Measurements from ENCODE around the gene CDK10. TPM values are rescaled to one million over a fixed set of nuclear protein-coding genes. Genes with fewer than 3 reads are reported as not detected.

The CDK10 gene
- total RNA-seq, 4 donors from 2014 or later = 34.6 to 69.1 (median 40.9) TPM

DNA sequence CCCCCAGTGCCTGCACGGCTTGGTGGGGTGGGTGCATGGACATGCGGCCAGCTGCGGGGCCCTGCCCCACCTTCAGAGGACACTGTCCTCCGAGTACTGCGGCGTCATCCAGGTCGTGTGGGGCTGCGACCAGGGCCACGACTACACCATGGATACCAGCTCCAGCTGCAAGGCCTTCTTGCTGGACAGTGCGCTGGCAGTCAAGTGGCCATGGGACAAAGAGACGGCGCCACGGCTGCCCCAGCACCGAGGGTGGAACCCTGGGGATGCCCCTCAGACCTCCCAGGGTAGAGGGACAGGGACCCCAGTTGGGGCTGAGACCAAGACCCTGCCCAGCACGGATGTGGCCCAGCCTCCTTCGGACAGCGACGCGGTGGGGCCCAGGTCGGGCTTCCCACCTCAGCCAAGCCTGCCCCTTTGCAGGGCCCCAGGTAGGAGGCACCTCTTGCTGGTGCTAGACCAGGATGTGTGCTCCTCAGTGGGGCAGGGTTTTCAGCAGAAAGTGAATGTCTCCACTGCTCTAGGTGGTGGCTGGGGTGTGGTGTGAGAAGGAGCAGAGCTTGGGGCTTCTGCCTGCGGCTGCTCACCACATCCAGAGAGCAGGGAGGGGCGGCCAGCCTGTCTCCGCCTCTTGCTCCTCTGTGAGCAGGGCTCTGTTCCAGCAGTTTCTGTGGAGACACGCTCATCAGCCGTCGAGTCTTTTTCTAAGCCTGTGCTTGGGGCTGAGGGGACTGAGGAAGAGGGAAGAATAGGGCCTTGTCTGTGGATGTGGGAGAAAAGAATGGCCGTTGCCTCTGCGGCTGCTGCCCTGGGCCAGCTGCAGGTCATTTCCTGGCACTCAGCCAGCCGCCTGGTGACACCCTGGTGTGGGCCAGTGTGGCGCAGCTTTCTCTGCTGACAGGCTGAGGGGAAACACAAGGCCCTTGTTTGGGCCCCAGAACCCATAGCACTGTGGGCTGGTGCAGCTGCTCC, 37.1 kb downstream of the CDK10 start:
- H3K4me3 ChIP-seq (ENCODE audit: low read depth, poor library complexity, severe bottlenecking) = no peak overlapping the region
- TF ChIP-seq CTCF (IDR thresholded peaks at IDR 0.05) = no peak
- no peak for TF ChIP-seq POLR2A (IDR thresholded peaks at IDR 0.05)
- WGBS, 2 donors = 61 to 65% methylated on average over 21 to 30 of the region's 30 CpGs
- intact Hi-C loops (cut with DNase I; ENCODE audit: low total_unique reads) = no loop called here
- DNase-seq (ENCODE audit: low spot score in 2 of 2) = no peak

- DNase-seq (ENCODE audit: low spot score in 2 of 2) = no peak
- intact Hi-C loops (cut with DNase I; ENCODE audit: low total_unique reads) = no loop called here
- no peak overlapping the region for H3K4me3 ChIP-seq (ENCODE audit: low read depth, poor library complexity, severe bottlenecking)
- WGBS, 2 donors = 82 to 84% methylated on average over 17 of the region's 17 CpGs
- TF ChIP-seq POLR2A (IDR thresholded peaks at IDR 0.05) (no peak), CTCF (IDR thresholded peaks at IDR 0.05) (no peak)
Measured at GRCh38 chr16:89727406-89728120, 41.1 kb downstream of the CDK10 start.

DNA sequence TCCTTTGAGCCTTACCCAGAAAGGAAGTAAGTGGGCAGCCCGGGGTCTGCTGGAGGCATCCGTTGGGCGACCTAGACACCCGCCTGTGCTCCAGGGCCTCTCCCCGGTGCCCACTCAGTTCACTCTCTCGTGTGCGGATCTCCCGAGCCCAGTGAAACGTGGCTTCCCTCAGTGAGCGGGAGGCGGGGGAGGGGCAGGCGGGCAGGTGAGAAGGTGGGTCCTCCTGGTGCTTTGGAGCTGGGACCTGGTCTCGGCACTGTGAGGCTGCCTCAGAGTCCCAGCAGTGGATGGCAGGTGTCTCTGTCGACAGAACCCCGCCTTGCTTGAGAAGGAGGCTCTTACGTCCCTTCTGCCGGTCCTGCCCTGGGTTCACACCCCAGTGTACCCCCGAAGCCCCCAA, 42.8 kb downstream of the CDK10 start:
- WGBS, 2 donors = 88 to 97% methylated on average over 8 to 18 of the region's 18 CpGs

GRCh38 chr16:89729863-89730593, 43.5 kb downstream of the CDK10 start:
- H3K4me3 ChIP-seq (ENCODE audit: low read depth, poor library complexity, severe bottlenecking) = no peak overlapping the region
- 68 to 84% methylated on average over 14 of the region's 14 CpGs for WGBS, 2 donors
- no peak for DNase-seq (ENCODE audit: low spot score in 2 of 2)
- TF ChIP-seq CTCF (IDR thresholded peaks at IDR 0.05) (no peak), POLR2A (IDR thresholded peaks at IDR 0.05) (no peak)
- intact Hi-C loops (cut with DNase I; ENCODE audit: low total_unique reads) = no loop called here

More for the DNA sequence above, 42.8 kb downstream of the CDK10 start:
- no peak for DNase-seq (ENCODE audit: low spot score in 2 of 2)
- no peak overlapping the region for H3K4me3 ChIP-seq (ENCODE audit: low read depth, poor library complexity, severe bottlenecking)
- intact Hi-C loops (cut with DNase I; ENCODE audit: low total_unique reads) = no loop called here
- no peak for TF ChIP-seq POLR2A (IDR thresholded peaks at IDR 0.05)
- TF ChIP-seq CTCF (IDR thresholded peaks at IDR 0.05) = no peak

DNA sequence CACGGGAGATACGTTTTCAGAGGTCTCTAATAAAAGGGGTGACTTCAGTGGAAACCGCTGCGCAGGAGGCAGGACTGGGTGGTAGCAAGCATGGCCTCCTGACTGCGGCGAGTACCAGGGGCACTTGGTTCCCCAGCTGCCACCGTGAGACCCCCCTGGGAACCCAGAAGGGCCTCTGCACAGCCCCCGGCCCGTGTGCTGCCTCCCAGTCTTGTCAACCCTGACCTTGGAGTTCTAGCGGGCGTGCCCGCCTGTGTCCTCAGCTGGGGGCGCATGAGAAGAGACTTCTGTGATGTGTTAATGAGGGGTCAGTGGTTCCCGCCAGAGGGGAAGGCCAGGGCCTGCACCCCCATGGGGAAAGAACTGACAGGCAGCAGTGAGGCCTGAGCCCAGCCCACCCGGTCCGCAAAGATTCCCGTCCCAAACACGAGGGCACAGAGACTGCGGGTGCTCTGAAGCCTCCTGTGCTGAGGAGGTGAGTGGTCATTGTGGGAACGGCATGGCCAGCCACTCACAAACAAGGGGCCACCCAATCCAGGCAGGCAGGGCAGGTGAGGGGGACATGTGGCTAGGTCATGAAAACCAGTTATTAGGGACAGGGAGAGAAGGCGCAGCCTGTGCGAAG, 44.2 kb downstream of the CDK10 start:
- no peak for DNase-seq (ENCODE audit: low spot score in 2 of 2)
- WGBS, 2 donors = 86 to 90% methylated on average over 20 to 22 of the region's 22 CpGs
- TF ChIP-seq POLR2A (IDR thresholded peaks at IDR 0.05) (no peak), CTCF (IDR thresholded peaks at IDR 0.05) (no peak)
- intact Hi-C loops (cut with DNase I; ENCODE audit: low total_unique reads) = no loop called here
- no peak overlapping the region for H3K4me3 ChIP-seq (ENCODE audit: low read depth, poor library complexity, severe bottlenecking)
